Measurements from ENCODE around the gene OTOA. TPM values are rescaled to one million over a fixed set of nuclear protein-coding genes. Genes with fewer than 3 reads are reported as not detected.
"Not testable (repeated sequence)": the region's sequence is repeated elsewhere in the genome, so short reads cannot be mapped to it uniquely, and the experiment has no call there.

Gene OTOA
- total RNA-seq, 2 donors from 2014 or later = 0.26 TPM; not detected in 1

GRCh38 chr16:21646721-21647561 lies 16.8 kb upstream of the OTOA start:
- Histone ChIP-seq H3K27me3 (no peaks in the 10 kb centered on the region), H3K36me3 (replicated peaks in 1 of 2; ENCODE audit: insufficient read depth in 1 of 2, low read depth in 2 of 2) (no peaks in the 10 kb centered on the region), H3K27ac (no peak overlapping the region), H3K4me3 (no peak overlapping the region), H3K4me1 (no peaks in the 10 kb centered on the region), H3K9me3 (no peaks in the 10 kb centered on the region)
- DNase-seq (peak in 1 of 4 donors; percentile 20), ATAC-seq (no peak)
- TF ChIP-seq POLR2A (IDR thresholded peaks at IDR 0.05) = no peak
- no peak for TF ChIP-seq CTCF (IDR thresholded peaks at IDR 0.05)
- 87% methylated on average over 18 of the region's 18 CpGs for whole genome bisulfite sequencing, 2 donors
- intact Hi-C loops (cut with DNase I) = no loop called here

GRCh38 chr16:21647562-21648164 lies 16.1 kb upstream of the OTOA start:
- 84% methylated on average over 8 to 9 of the region's 9 CpGs for WGBS, 2 donors

GRCh38 chr16:21649826-21650406 lies 13.9 kb upstream of the OTOA start:
- peaks cover 16% of the 10 kb centered on the region for H3K4me1 ChIP-seq
- H3K4me3 ChIP-seq; H3K9me3 ChIP-seq; H3K27ac ChIP-seq; H3K27me3 ChIP-seq; H3K36me3 ChIP-seq (replicated peaks in 1 of 2; ENCODE audit: insufficient read depth in 1 of 2, low read depth in 2 of 2); intact Hi-C loops (cut with DNase I); ATAC-seq; DNase-seq: not testable (repeated sequence)
- 87 to 97% methylated on average over 12 of the region's 12 CpGs for WGBS, 2 donors

More at GRCh38 chr16:21647562-21648164, 16.1 kb upstream of the OTOA start:
- H3K27me3 ChIP-seq = no peaks in the 10 kb centered on the region
- H3K4me1 ChIP-seq = no peaks in the 10 kb centered on the region
- no peak overlapping the region for H3K27ac ChIP-seq
- no peaks in the 10 kb centered on the region for H3K36me3 ChIP-seq (replicated peaks in 1 of 2; ENCODE audit: insufficient read depth in 1 of 2, low read depth in 2 of 2)
- ATAC-seq (no peak), DNase-seq (no peak)
- H3K4me3 ChIP-seq = no peak overlapping the region
- TF ChIP-seq CTCF (IDR thresholded peaks at IDR 0.05) (no peak), POLR2A (IDR thresholded peaks at IDR 0.05) (no peak)
- intact Hi-C loops (cut with DNase I) = no loop called here
- no peaks in the 10 kb centered on the region for H3K9me3 ChIP-seq

GRCh38 chr16:21650521-21650920 lies 13.2 kb upstream of the OTOA start:
- H3K4me1 ChIP-seq = peaks cover 17% of the 10 kb centered on the region
- H3K4me3 ChIP-seq = no peak overlapping the region
- no peaks in the 10 kb centered on the region for H3K36me3 ChIP-seq (replicated peaks in 1 of 2; ENCODE audit: insufficient read depth in 1 of 2, low read depth in 2 of 2)
- H3K27me3 ChIP-seq = no peaks in the 10 kb centered on the region
- TF ChIP-seq CTCF (IDR thresholded peaks at IDR 0.05) (no peak), POLR2A (IDR thresholded peaks at IDR 0.05) (no peak)
- H3K27ac ChIP-seq = peak overlapping the region in 1 of 4 donors; percentile 46
- no peak for ATAC-seq
- DNase-seq = peak in 1 of 4 donors; percentile 44
- no peaks in the 10 kb centered on the region for H3K9me3 ChIP-seq
- intact Hi-C loops (cut with DNase I) = no loop called here
- 69 to 91% methylated on average over 1 of the region's 1 CpG for WGBS, 2 donors

GRCh38 chr16:21651515-21651914 lies 12.3 kb upstream of the OTOA start:
- ATAC-seq = no peak
- TF ChIP-seq POLR2A (IDR thresholded peaks at IDR 0.05) (no peak), CTCF (IDR thresholded peaks at IDR 0.05) (no peak)
- Histone ChIP-seq H3K27ac (peak overlapping the region in 1 of 4 donors; percentile 46), H3K9me3 (no peaks in the 10 kb centered on the region), H3K27me3 (no peaks in the 10 kb centered on the region), H3K36me3 (replicated peaks in 1 of 2; ENCODE audit: insufficient read depth in 1 of 2, low read depth in 2 of 2) (no peaks in the 10 kb centered on the region), H3K4me3 (no peak overlapping the region), H3K4me1 (peaks cover 17% of the 10 kb centered on the region)
- 88 to 92% methylated on average over 3 of the region's 3 CpGs for WGBS, 2 donors
- no peak for DNase-seq
- intact Hi-C loops (cut with DNase I) = no loop called here

All from body of pancreas (tissue), 4 donors.